ENCODE results near the gene PPP2R5B. TPM values are rescaled to one million over a fixed set of nuclear protein-coding genes. Genes with fewer than 3 reads are reported as not detected.

Gene PPP2R5B
- polyA plus RNA-seq, 2 donors, result 6.6 to 11.0 TPM

DNA sequence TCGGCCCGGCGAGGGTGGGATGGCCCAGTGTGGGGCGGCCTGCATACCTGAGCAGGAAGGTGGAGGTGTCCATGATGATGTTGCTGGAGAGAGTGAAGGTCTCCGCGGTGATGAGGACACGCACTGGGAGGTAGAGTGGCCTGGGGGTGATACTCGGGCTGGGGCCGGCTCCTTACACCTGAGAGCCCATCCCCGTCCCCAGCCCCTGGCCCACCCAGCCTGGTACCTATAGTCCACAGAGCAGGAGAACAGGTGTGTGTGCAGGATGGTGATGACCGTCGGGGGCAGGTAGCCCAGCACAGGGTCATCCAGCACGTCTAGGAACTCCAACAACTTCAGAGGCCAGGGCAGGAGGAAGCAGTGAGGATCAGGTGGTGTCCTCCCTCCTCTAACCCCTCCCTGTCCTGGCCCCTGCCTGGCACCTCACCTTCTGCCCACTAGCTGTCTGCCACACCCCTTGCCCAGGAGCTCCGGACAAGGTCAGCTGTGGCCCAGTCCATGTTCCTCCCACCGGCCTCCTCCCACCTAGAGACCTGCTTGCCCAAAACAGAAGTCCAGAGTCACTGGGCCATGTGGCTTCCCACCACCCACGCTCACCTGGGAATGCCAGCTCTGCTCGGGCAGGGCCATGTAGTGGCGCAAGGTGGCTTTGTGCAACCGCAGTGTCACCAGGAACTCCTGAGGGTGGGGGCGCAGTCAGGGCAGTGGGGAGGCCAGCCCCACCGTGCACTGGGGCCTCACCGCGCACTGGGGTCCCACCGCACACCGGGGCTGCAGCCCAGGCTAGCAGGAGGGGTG is 18.8 kb upstream of the PPP2R5B start:
- no peaks in the 10 kb centered on the region for H3K27me3 ChIP-seq (ENCODE audit: control insufficient read depth in 1 of 2, insufficient read depth in 2 of 2, low read length in 2 of 2)
- peaks cover 33 to 74% of the 10 kb centered on the region in 2 donors for H3K36me3 ChIP-seq (ENCODE audit: control insufficient read depth in 2 of 2, insufficient read depth in 2 of 2, low read length in 1 of 2)
- 94 to 95% methylated on average over 24 to 25 of the region's 25 CpGs for WGBS, 2 donors
- no peak overlapping the region for H3K27ac ChIP-seq (ENCODE audit: low read depth in 2 of 2, low read length in 1 of 2)
- H3K9me3 ChIP-seq (ENCODE audit: control insufficient read depth in 2 of 2, insufficient read depth in 1 of 2, low read depth in 1 of 2, low read length in 1 of 2), result no peaks in the 10 kb centered on the region
- no peak overlapping the region for H3K4me3 ChIP-seq (ENCODE audit: low read depth in 1 of 2, low read length in 2 of 2)
- H3K4me1 ChIP-seq (ENCODE audit: control insufficient read depth in 2 of 2, insufficient read depth in 2 of 2, low read length in 1 of 2), result peaks cover 0 to 4% of the 10 kb centered on the region in 2 donors

DNA sequence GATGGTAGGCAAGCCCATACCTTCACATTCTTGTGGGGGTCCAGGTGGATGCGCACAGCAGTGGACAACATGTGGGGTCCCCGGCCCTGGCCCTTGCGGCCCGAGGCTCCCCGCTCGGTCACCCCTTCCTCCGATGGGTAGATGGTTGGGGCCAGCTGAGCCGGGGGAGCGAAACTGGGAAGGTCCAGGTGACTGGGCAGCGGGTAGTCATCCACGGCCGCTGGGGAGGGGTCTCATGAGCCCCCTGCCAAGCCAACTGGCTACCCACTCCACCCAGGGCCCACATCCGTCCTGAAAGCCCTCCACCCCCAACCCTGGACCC is 18.2 kb upstream of the PPP2R5B start:
- Histone ChIP-seq H3K4me3 (ENCODE audit: low read depth in 1 of 2, low read length in 2 of 2) (no peak overlapping the region), H3K4me1 (ENCODE audit: control insufficient read depth in 2 of 2, insufficient read depth in 2 of 2, low read length in 1 of 2) (peaks cover 0 to 3% of the 10 kb centered on the region in 2 donors), H3K9me3 (ENCODE audit: control insufficient read depth in 2 of 2, insufficient read depth in 1 of 2, low read depth in 1 of 2, low read length in 1 of 2) (no peaks in the 10 kb centered on the region), H3K36me3 (ENCODE audit: control insufficient read depth in 2 of 2, insufficient read depth in 2 of 2, low read length in 1 of 2) (peaks cover 32 to 76% of the 10 kb centered on the region in 2 donors), H3K27me3 (ENCODE audit: control insufficient read depth in 1 of 2, insufficient read depth in 2 of 2, low read length in 2 of 2) (no peaks in the 10 kb centered on the region), H3K27ac (ENCODE audit: low read depth in 2 of 2, low read length in 1 of 2) (no peak overlapping the region)
- 95 to 99% methylated on average over 13 of the region's 13 CpGs for WGBS, 2 donors

DNA sequence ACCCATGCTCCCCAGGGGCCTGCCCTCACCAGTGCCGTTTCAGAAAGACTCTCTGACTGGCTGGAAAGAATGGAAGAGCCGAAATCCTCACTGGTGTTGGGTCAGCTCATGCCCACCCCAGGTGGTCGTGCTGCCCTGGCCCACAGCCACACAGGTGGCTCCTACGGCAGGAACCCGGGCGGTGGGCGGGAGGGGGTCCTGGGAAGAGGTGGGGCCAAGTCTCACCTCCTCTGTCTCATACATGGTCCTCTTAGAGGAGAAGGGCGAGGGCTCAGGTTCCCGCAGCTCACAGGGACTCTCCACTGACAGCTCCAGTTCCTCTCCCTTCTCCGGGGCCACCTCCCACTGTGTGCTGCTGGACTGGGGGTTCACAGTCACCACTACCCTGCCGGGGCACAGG is 15.7 kb upstream of the PPP2R5B start:
- Histone ChIP-seq H3K27ac (ENCODE audit: low read depth in 2 of 2, low read length in 1 of 2) (no peak overlapping the region), H3K4me3 (ENCODE audit: low read depth in 1 of 2, low read length in 2 of 2) (no peak overlapping the region), H3K4me1 (ENCODE audit: control insufficient read depth in 2 of 2, insufficient read depth in 2 of 2, low read length in 1 of 2) (peaks cover 0 to 3% of the 10 kb centered on the region in 2 donors), H3K9me3 (ENCODE audit: control insufficient read depth in 2 of 2, insufficient read depth in 1 of 2, low read depth in 1 of 2, low read length in 1 of 2) (no peaks in the 10 kb centered on the region), H3K27me3 (ENCODE audit: control insufficient read depth in 1 of 2, insufficient read depth in 2 of 2, low read length in 2 of 2) (no peaks in the 10 kb centered on the region), H3K36me3 (ENCODE audit: control insufficient read depth in 2 of 2, insufficient read depth in 2 of 2, low read length in 1 of 2) (peaks cover 28 to 75% of the 10 kb centered on the region in 2 donors)
- 90 to 92% methylated on average over 11 of the region's 11 CpGs for WGBS, 2 donors

DNA sequence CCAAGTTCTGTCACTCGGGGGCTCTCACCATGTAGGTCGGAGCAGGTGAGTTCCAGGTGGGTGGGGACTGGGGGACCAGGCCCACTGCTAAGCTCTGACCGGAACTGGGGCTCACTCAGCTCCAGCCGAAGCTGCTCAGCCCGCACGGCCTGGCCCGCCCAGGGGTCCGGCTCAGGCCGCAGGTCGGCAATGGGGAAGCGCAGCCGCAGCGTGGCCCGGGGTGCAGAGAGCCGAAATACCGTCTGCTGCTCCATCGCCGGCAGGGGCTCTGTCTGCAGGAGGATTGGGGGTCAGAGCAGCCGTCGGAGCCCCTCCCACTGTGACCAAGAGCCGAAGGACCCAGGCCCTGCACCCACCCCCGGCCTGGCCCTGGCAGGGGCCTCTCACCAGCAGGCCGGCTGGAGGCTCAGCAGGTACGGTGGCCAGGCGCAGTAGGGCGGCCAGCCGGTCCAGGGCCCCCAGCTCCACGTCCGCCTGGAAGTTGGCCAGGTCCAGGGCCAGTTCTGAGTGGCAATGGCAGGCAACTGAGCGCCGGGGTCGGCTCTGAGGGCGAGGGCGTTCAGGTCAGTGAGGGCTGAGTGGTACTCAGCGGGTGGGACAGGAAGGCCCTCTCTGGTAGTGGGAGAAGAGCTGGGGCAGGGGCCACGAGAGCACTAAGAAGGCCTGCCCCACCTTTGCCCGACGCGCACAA is 14.7 kb upstream of the PPP2R5B start:
- Histone ChIP-seq H3K9me3 (ENCODE audit: control insufficient read depth in 2 of 2, insufficient read depth in 1 of 2, low read depth in 1 of 2, low read length in 1 of 2) (no peaks in the 10 kb centered on the region), H3K4me3 (ENCODE audit: low read depth in 1 of 2, low read length in 2 of 2) (no peak overlapping the region), H3K27ac (ENCODE audit: low read depth in 2 of 2, low read length in 1 of 2) (no peak overlapping the region), H3K27me3 (ENCODE audit: control insufficient read depth in 1 of 2, insufficient read depth in 2 of 2, low read length in 2 of 2) (no peaks in the 10 kb centered on the region), H3K4me1 (ENCODE audit: control insufficient read depth in 2 of 2, insufficient read depth in 2 of 2, low read length in 1 of 2) (peaks cover 0 to 3% of the 10 kb centered on the region in 2 donors), H3K36me3 (ENCODE audit: control insufficient read depth in 2 of 2, insufficient read depth in 2 of 2, low read length in 1 of 2) (peaks cover 28 to 80% of the 10 kb centered on the region in 2 donors)
- 90 to 91% methylated on average over 38 to 39 of the region's 39 CpGs for WGBS, 2 donors

DNA sequence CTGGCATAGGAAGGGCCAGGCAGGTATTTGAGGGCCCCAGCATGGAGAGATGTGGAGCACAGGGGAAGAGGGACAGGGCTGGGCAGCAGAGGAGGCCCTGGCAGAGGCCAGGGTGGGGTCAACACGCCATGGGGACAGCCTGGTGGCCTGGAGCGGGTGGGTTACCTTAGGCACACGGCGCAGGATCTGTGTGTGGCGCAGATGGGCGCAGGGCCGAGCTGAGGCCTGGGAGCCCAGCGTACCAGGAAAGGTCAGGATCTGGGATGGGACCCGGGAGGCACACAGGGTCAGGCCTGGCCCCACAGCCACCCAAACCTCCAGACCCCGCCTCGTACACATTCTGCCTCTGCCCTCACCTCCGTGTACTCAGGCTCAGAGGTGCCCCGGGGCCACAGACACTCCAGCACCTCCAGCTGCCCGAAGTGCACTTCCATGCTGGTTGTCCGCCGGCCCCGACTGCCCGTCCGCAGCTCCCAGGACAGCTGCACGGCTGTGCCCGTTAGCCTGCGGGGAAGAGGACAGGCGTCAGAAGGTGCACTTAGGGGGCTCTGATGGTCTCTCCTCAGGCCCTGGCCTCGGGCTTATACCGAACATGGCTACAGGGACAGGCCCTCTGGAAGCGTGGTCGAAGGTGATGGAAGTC is 13.9 kb upstream of the PPP2R5B start:
- H3K27me3 ChIP-seq (ENCODE audit: control insufficient read depth in 1 of 2, insufficient read depth in 2 of 2, low read length in 2 of 2), result no peaks in the 10 kb centered on the region
- H3K9me3 ChIP-seq (ENCODE audit: control insufficient read depth in 2 of 2, insufficient read depth in 1 of 2, low read depth in 1 of 2, low read length in 1 of 2), result no peaks in the 10 kb centered on the region
- peaks cover 21 to 74% of the 10 kb centered on the region in 2 donors for H3K36me3 ChIP-seq (ENCODE audit: control insufficient read depth in 2 of 2, insufficient read depth in 2 of 2, low read length in 1 of 2)
- peaks cover 0 to 3% of the 10 kb centered on the region in 2 donors for H3K4me1 ChIP-seq (ENCODE audit: control insufficient read depth in 2 of 2, insufficient read depth in 2 of 2, low read length in 1 of 2)
- no peak overlapping the region for H3K4me3 ChIP-seq (ENCODE audit: low read depth in 1 of 2, low read length in 2 of 2)
- no peak overlapping the region for H3K27ac ChIP-seq (ENCODE audit: low read depth in 2 of 2, low read length in 1 of 2)
- WGBS, 2 donors, result 91 to 93% methylated on average over 22 to 27 of the region's 27 CpGs

DNA sequence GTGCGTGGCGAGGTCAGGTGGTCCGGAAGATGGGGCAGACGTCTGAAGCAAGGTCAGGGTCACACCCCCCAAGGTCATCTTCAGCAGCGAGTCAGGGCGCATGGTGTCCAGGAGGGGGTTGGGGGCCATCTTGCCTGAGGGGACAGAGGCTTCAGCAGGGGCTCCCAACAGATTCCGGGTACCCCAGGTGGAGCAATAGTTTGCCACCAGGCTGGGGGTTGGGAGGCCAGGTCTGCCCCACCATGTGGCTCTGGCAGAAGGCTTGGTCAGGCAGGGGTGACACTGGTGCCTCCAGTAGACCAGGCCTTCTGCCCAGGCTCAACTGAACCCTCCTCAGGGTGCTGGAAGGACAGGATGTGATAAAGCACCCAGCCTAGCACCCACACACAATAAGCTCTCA is 13.3 kb upstream of the PPP2R5B start:
- Histone ChIP-seq H3K9me3 (ENCODE audit: control insufficient read depth in 2 of 2, insufficient read depth in 1 of 2, low read depth in 1 of 2, low read length in 1 of 2) (no peaks in the 10 kb centered on the region), H3K27me3 (ENCODE audit: control insufficient read depth in 1 of 2, insufficient read depth in 2 of 2, low read length in 2 of 2) (no peaks in the 10 kb centered on the region), H3K27ac (ENCODE audit: low read depth in 2 of 2, low read length in 1 of 2) (no peak overlapping the region), H3K4me3 (ENCODE audit: low read depth in 1 of 2, low read length in 2 of 2) (no peak overlapping the region), H3K36me3 (ENCODE audit: control insufficient read depth in 2 of 2, insufficient read depth in 2 of 2, low read length in 1 of 2) (peaks cover 18 to 68% of the 10 kb centered on the region in 2 donors), H3K4me1 (ENCODE audit: control insufficient read depth in 2 of 2, insufficient read depth in 2 of 2, low read length in 1 of 2) (peaks cover 4% of the 10 kb centered on the region in 2 donors)
- WGBS, 2 donors, result 88 to 90% methylated on average over 7 of the region's 7 CpGs

DNA sequence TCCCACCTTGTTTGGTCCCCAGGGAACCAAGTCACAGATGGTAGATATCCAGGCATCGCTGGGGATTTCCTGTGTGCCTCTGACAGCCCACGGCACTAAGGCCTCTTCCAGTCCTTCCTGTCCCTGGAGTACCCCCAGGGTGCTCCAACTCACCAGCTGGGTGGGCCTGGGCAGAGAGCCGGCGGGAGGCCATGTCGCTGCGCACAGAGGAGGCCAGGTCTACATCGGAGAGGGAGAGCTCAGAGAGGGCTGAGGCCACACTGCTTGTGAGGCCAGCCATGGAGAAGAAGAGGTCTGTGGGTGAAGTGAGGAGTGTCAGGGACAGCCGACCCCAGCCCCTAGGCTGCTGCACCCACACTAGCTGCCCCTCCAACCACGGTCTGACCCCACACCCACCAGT is 12.8 kb upstream of the PPP2R5B start:
- no peaks in the 10 kb centered on the region for H3K27me3 ChIP-seq (ENCODE audit: control insufficient read depth in 1 of 2, insufficient read depth in 2 of 2, low read length in 2 of 2)
- 91% methylated on average over 9 of the region's 9 CpGs for WGBS, 2 donors
- peaks cover 18 to 63% of the 10 kb centered on the region in 2 donors for H3K36me3 ChIP-seq (ENCODE audit: control insufficient read depth in 2 of 2, insufficient read depth in 2 of 2, low read length in 1 of 2)
- no peak overlapping the region for H3K4me3 ChIP-seq (ENCODE audit: low read depth in 1 of 2, low read length in 2 of 2)
- peaks cover 4 to 6% of the 10 kb centered on the region in 2 donors for H3K4me1 ChIP-seq (ENCODE audit: control insufficient read depth in 2 of 2, insufficient read depth in 2 of 2, low read length in 1 of 2)
- no peak overlapping the region for H3K27ac ChIP-seq (ENCODE audit: low read depth in 2 of 2, low read length in 1 of 2)
- H3K9me3 ChIP-seq (ENCODE audit: control insufficient read depth in 2 of 2, insufficient read depth in 1 of 2, low read depth in 1 of 2, low read length in 1 of 2), result no peaks in the 10 kb centered on the region

DNA sequence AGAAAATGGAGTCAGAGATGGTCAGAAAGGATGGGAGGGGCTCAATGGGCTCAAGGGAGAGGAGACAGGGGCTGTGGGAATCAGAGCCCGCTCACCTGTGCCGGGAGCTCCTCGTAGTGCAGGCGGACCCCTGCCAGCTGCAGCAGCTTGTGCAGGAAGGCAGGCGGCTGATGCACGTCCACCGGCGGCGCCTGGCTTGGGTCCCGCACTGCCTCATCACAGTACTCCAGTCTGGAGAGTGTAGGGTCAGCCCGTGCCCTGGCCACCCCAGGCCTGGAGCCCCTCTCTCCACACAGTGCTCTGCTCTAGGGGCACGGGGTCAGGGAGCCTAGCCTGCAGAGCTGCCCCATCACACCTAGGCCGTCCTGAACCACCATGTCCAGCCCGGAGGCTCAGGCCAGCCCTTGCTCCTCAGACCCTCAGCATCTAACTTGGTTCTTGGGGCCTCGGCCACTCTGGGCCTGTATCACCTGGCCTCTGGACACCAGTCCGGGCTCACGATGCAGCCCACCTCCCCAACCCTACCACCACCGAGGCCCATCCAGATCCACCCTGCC is 11.2 kb upstream of the PPP2R5B start:
- Histone ChIP-seq H3K36me3 (ENCODE audit: control insufficient read depth in 2 of 2, insufficient read depth in 2 of 2, low read length in 1 of 2) (peaks cover 13 to 50% of the 10 kb centered on the region in 2 donors), H3K9me3 (ENCODE audit: control insufficient read depth in 2 of 2, insufficient read depth in 1 of 2, low read depth in 1 of 2, low read length in 1 of 2) (no peaks in the 10 kb centered on the region), H3K4me1 (ENCODE audit: control insufficient read depth in 2 of 2, insufficient read depth in 2 of 2, low read length in 1 of 2) (peaks cover 4 to 6% of the 10 kb centered on the region in 2 donors), H3K27ac (ENCODE audit: low read depth in 2 of 2, low read length in 1 of 2) (no peak overlapping the region), H3K4me3 (ENCODE audit: low read depth in 1 of 2, low read length in 2 of 2) (no peak overlapping the region), H3K27me3 (ENCODE audit: control insufficient read depth in 1 of 2, insufficient read depth in 2 of 2, low read length in 2 of 2) (no peaks in the 10 kb centered on the region)
- 87 to 93% methylated on average over 14 to 18 of the region's 18 CpGs for WGBS, 2 donors

DNA sequence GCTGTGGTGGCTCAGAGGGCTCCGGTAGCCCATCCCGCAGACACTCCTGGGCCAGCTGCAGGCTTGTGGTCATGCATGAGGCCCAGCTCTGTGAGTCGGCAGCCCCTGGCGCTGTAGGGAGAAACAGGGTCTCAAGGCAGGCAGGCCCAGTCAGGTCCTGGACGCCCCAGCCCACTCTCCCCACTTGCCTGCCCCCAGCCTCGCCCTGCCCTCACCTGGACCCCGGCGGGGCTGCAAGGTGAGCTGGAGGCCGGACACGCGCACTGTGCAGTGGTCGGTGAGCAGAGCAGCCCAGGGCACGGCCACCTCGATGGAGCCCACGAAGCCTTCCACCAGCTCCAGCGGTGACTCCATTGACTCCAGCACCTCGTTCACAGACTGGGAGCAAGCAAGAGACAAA is 10.4 kb upstream of the PPP2R5B start:
- H3K4me1 ChIP-seq (ENCODE audit: control insufficient read depth in 2 of 2, insufficient read depth in 2 of 2, low read length in 1 of 2), result peaks cover 4 to 6% of the 10 kb centered on the region in 2 donors
- peaks cover 13 to 48% of the 10 kb centered on the region in 2 donors for H3K36me3 ChIP-seq (ENCODE audit: control insufficient read depth in 2 of 2, insufficient read depth in 2 of 2, low read length in 1 of 2)
- H3K4me3 ChIP-seq (ENCODE audit: low read depth in 1 of 2, low read length in 2 of 2), result no peak overlapping the region
- H3K9me3 ChIP-seq (ENCODE audit: control insufficient read depth in 2 of 2, insufficient read depth in 1 of 2, low read depth in 1 of 2, low read length in 1 of 2), result no peaks in the 10 kb centered on the region
- 94% methylated on average over 17 of the region's 17 CpGs for WGBS, 2 donors
- no peak overlapping the region for H3K27ac ChIP-seq (ENCODE audit: low read depth in 2 of 2, low read length in 1 of 2)
- no peaks in the 10 kb centered on the region for H3K27me3 ChIP-seq (ENCODE audit: control insufficient read depth in 1 of 2, insufficient read depth in 2 of 2, low read length in 2 of 2)
